ENCODE results near the gene ZNF346. TPM values are rescaled to one million over a fixed set of nuclear protein-coding genes. Genes with fewer than 3 reads are reported as not detected.

Gene ZNF346
- total RNA-seq, 1 donor from 2014 or later, result 12.0 TPM

GRCh38 chr5:177096162-177097015, 73.9 kb downstream of the ZNF346 start:
- H3K9ac ChIP-seq (ENCODE audit: low read depth in 1 of 3, low read length in 3 of 3), result no peak overlapping the region
- no peak overlapping the region for H3K4me3 ChIP-seq (ENCODE audit: low read length in 3 of 3)
- H3K9me3 ChIP-seq (ENCODE audit: control insufficient read depth in 3 of 3, low read length in 3 of 3), result no peaks in the 10 kb centered on the region
- H3K36me3 ChIP-seq (ENCODE audit: control insufficient read depth in 3 of 3, insufficient read depth in 3 of 3, low read length in 3 of 3), result no peaks in the 10 kb centered on the region
- peaks cover 19 to 30% (median 20%) of the 10 kb centered on the region in 3 donors for H3K4me1 ChIP-seq (ENCODE audit: control insufficient read depth in 3 of 3, insufficient read depth in 3 of 3, low read length in 3 of 3)
- H3K27ac ChIP-seq (ENCODE audit: low read depth, low read length), result no peak overlapping the region
- peaks cover 4 to 28% (median 18%) of the 10 kb centered on the region in 3 donors for H3K27me3 ChIP-seq (ENCODE audit: control insufficient read depth in 3 of 3, insufficient read depth in 3 of 3, low read length in 3 of 3)

DNA sequence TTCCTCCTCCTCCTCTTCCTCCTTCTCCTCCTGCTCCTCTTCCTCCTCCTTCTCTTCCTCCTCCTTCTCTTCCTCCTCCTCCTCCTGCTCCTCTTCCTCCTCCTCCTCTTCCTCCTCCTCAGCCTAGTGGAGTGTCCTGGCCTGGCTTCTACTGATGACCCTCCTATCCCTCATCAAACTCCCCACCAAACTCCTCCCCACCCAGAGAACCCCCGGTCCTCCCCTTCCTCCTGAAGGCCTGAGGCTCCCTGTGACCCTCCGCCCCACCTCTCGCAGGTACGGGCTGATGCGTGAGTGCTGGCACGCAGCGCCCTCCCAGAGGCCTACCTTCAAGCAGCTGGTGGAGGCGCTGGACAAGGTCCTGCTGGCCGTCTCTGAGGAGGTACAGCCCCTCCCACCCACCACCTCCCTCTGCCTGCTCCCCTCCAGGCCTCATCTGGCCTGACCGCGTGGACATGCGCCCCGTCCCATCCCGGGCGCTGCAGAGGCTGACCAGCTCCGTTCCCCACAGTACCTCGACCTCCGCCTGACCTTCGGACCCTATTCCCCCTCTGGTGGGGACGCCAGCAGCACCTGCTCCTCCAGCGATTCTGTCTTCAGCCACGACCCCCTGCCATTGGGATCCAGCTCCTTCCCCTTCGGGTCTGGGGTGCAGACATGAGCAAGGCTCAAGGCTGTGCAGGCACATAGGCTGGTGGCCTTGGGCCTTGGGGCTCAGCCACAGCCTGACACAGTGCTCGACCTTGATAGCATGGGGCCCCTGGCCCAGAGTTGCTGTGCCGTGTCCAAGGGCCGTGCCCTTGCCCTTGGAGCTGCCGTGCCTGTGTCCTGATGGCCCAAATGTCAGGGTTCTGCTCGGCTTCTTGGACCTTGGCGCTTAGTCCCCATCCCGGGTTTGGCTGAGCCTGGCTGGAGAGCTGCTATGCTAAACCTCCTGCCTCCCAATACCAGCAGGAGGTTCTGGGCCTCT, 74.8 kb downstream of the ZNF346 start:
- Histone ChIP-seq H3K9ac (ENCODE audit: low read depth in 1 of 3, low read length in 3 of 3) (no peak overlapping the region), H3K4me1 (ENCODE audit: control insufficient read depth in 3 of 3, insufficient read depth in 3 of 3, low read length in 3 of 3) (peaks cover 19 to 30% (median 20%) of the 10 kb centered on the region in 3 donors), H3K27ac (ENCODE audit: low read depth, low read length) (no peak overlapping the region), H3K36me3 (ENCODE audit: control insufficient read depth in 3 of 3, insufficient read depth in 3 of 3, low read length in 3 of 3) (no peaks in the 10 kb centered on the region), H3K9me3 (ENCODE audit: control insufficient read depth in 3 of 3, low read length in 3 of 3) (no peaks in the 10 kb centered on the region), H3K4me3 (ENCODE audit: low read length in 3 of 3) (no peak overlapping the region), H3K27me3 (ENCODE audit: control insufficient read depth in 3 of 3, insufficient read depth in 3 of 3, low read length in 3 of 3) (peaks cover 0 to 20% (median 11%) of the 10 kb centered on the region in 3 donors)

DNA sequence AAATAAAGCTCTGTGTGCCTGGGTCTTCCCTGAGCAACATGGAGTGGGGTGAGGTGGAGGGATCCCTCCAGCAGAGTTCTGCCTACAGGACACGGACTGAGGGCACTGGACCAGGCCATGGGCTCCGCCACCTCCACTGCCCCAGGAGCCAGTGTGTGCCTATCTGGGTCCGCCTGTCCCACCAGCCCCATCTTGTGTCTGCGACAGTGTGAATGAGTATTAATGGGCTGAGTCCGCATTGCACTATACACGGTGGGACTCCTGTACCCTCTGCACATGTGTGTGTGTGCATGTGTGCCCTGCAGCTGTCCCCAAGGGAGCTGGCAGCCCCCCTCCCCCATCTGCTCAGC, 75.6 kb downstream of the ZNF346 start:
- peak overlapping the region in 2 of 3 donors; percentile 16 to 53 for H3K9ac ChIP-seq (ENCODE audit: low read depth in 1 of 3, low read length in 3 of 3)
- H3K27me3 ChIP-seq (ENCODE audit: control insufficient read depth in 3 of 3, insufficient read depth in 3 of 3, low read length in 3 of 3), result peaks cover 0 to 13% (median 7%) of the 10 kb centered on the region in 3 donors
- H3K36me3 ChIP-seq (ENCODE audit: control insufficient read depth in 3 of 3, insufficient read depth in 3 of 3, low read length in 3 of 3), result no peaks in the 10 kb centered on the region
- H3K4me3 ChIP-seq (ENCODE audit: low read length in 3 of 3), result no peak overlapping the region
- H3K4me1 ChIP-seq (ENCODE audit: control insufficient read depth in 3 of 3, insufficient read depth in 3 of 3, low read length in 3 of 3), result peaks cover 19 to 30% (median 20%) of the 10 kb centered on the region in 3 donors
- H3K9me3 ChIP-seq (ENCODE audit: control insufficient read depth in 3 of 3, low read length in 3 of 3), result no peaks in the 10 kb centered on the region
- no peak overlapping the region for H3K27ac ChIP-seq (ENCODE audit: low read depth, low read length)

- Histone ChIP-seq H3K27me3 (ENCODE audit: control insufficient read depth in 3 of 3, insufficient read depth in 3 of 3, low read length in 3 of 3) (peaks cover 2 to 13% (median 10%) of the 10 kb centered on the region in 3 donors), H3K9ac (ENCODE audit: low read depth in 1 of 3, low read length in 3 of 3) (peak overlapping the region; percentile 13 to 57 (median 53)), H3K36me3 (ENCODE audit: control insufficient read depth in 3 of 3, insufficient read depth in 3 of 3, low read length in 3 of 3) (no peaks in the 10 kb centered on the region), H3K9me3 (ENCODE audit: control insufficient read depth in 3 of 3, low read length in 3 of 3) (no peaks in the 10 kb centered on the region), H3K4me3 (ENCODE audit: low read length in 3 of 3) (no peak overlapping the region), H3K4me1 (ENCODE audit: control insufficient read depth in 3 of 3, insufficient read depth in 3 of 3, low read length in 3 of 3) (peaks cover 19 to 30% (median 20%) of the 10 kb centered on the region in 3 donors), H3K27ac (ENCODE audit: low read depth, low read length) (peak overlapping the region; percentile 66)
Measured at GRCh38 chr5:177098470-177099141, 76.1 kb downstream of the ZNF346 start.

- no peak overlapping the region for H3K9ac ChIP-seq (ENCODE audit: low read depth in 1 of 3, low read length in 3 of 3)
- peaks cover 14 to 24% (median 17%) of the 10 kb centered on the region in 3 donors for H3K4me1 ChIP-seq (ENCODE audit: control insufficient read depth in 3 of 3, insufficient read depth in 3 of 3, low read length in 3 of 3)
- peaks cover 7 to 22% (median 16%) of the 10 kb centered on the region in 3 donors for H3K27me3 ChIP-seq (ENCODE audit: control insufficient read depth in 3 of 3, insufficient read depth in 3 of 3, low read length in 3 of 3)
- no peaks in the 10 kb centered on the region for H3K36me3 ChIP-seq (ENCODE audit: control insufficient read depth in 3 of 3, insufficient read depth in 3 of 3, low read length in 3 of 3)
- H3K4me3 ChIP-seq (ENCODE audit: low read length in 3 of 3), result no peak overlapping the region
- no peak overlapping the region for H3K27ac ChIP-seq (ENCODE audit: low read depth, low read length)
- H3K9me3 ChIP-seq (ENCODE audit: control insufficient read depth in 3 of 3, low read length in 3 of 3), result no peaks in the 10 kb centered on the region
Measured at GRCh38 chr5:177099422-177100093, 77.1 kb downstream of the ZNF346 start.

- H3K4me1 ChIP-seq (ENCODE audit: control insufficient read depth in 3 of 3, insufficient read depth in 3 of 3, low read length in 3 of 3), result peaks cover 7 to 13% (median 8%) of the 10 kb centered on the region in 3 donors
- no peak overlapping the region for H3K4me3 ChIP-seq (ENCODE audit: low read length in 3 of 3)
- H3K36me3 ChIP-seq (ENCODE audit: control insufficient read depth in 3 of 3, insufficient read depth in 3 of 3, low read length in 3 of 3), result no peaks in the 10 kb centered on the region
- H3K9me3 ChIP-seq (ENCODE audit: control insufficient read depth in 3 of 3, low read length in 3 of 3), result no peaks in the 10 kb centered on the region
- no peak overlapping the region for H3K9ac ChIP-seq (ENCODE audit: low read depth in 1 of 3, low read length in 3 of 3)
- H3K27ac ChIP-seq (ENCODE audit: low read depth, low read length), result no peak overlapping the region
- H3K27me3 ChIP-seq (ENCODE audit: control insufficient read depth in 3 of 3, insufficient read depth in 3 of 3, low read length in 3 of 3), result peaks cover 7 to 20% (median 16%) of the 10 kb centered on the region in 3 donors
Measured at GRCh38 chr5:177100714-177101121, 78.2 kb downstream of the ZNF346 start.

DNA sequence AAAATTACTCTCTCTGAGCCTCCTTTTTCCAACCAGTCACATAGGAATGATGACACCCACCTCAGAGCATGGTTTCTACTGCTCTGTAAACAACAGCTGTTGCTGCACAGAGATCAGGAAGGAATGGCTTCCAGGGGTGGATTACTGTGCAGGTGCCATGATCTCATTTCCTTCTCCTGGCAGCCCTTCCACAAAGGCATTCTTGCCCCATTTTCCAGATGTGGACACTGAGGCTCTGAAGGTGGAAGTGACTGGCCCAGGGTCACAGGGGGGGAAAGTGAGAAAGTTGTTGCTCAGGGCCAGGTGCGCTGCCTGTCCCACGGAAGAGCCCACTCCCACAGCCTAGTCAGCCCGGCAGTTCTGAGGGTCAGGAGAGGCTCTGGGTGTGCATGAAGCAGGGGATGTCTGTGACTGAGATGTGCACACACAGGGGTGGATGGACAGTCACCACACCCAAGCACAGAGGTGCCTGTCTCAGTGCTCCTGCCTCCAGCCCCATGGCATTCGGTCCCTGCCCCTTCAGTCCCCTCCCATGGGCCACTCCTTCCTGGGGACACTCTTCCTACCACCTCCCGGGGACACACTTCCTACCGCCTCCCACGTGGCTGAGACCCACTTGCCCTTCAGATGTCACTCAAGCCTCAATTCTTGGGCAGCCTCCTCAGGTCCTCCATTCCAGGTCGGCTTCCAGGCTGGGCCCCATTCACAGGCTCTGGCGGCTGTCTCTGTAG, 81.2 kb downstream of the ZNF346 start:
- no peaks in the 10 kb centered on the region for H3K36me3 ChIP-seq (ENCODE audit: control insufficient read depth in 3 of 3, insufficient read depth in 3 of 3, low read length in 3 of 3)

DNA sequence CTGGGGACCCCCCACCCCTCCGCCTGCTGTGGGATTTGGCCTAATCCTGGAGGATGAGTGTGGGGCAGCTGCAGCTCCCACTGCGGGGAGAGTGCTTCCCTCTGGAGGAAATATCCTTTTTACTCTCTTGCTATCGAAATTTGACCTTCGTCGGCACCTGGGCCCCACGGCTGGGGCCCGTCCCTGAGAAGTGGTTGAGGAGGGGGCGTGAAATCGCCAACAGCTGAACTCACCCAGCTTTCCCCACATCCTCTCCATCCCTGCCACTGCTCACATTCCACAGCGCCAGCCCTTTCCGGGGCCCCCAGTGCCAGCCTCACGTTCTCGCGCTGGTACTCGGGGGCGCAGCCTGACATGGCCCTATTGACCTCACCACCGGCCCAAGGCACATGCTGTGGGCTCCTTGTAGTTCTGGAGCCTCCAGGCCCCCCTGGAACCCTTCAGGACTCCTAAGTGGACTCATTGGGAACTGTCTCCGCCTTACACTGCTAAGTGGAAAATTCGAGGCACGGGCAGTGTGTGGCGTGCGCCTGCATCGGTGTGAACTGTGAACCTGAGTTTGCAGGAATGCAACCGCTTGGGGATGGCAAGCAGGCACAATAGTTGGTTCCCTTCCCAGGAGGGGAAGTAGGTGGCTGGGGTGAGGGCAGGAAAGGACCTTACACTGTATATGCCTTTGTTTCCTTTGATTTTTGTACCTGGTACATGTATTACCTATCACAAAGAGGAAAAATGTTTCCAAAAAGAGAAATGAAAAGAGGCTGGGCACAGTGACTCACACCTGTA, 83.4 kb downstream of the ZNF346 start:
- no peaks in the 10 kb centered on the region for H3K36me3 ChIP-seq (ENCODE audit: control insufficient read depth in 3 of 3, insufficient read depth in 3 of 3, low read length in 3 of 3)
- peaks cover 7 to 15% (median 11%) of the 10 kb centered on the region in 3 donors for H3K27me3 ChIP-seq (ENCODE audit: control insufficient read depth in 3 of 3, insufficient read depth in 3 of 3, low read length in 3 of 3)
- no peak overlapping the region for H3K27ac ChIP-seq (ENCODE audit: low read depth, low read length)
- no peak overlapping the region for H3K9ac ChIP-seq (ENCODE audit: low read depth in 1 of 3, low read length in 3 of 3)
- H3K9me3 ChIP-seq (ENCODE audit: control insufficient read depth in 3 of 3, low read length in 3 of 3), result no peaks in the 10 kb centered on the region
- H3K4me1 ChIP-seq (ENCODE audit: control insufficient read depth in 3 of 3, insufficient read depth in 3 of 3, low read length in 3 of 3), result no peaks in the 10 kb centered on the region
- no peak overlapping the region for H3K4me3 ChIP-seq (ENCODE audit: low read length in 3 of 3)

More for the DNA sequence above, 81.2 kb downstream of the ZNF346 start:
- H3K27me3 ChIP-seq (ENCODE audit: control insufficient read depth in 3 of 3, insufficient read depth in 3 of 3, low read length in 3 of 3), result peaks cover 7 to 22% (median 14%) of the 10 kb centered on the region in 3 donors
- no peak overlapping the region for H3K9ac ChIP-seq (ENCODE audit: low read depth in 1 of 3, low read length in 3 of 3)
- H3K9me3 ChIP-seq (ENCODE audit: control insufficient read depth in 3 of 3, low read length in 3 of 3), result no peaks in the 10 kb centered on the region
- H3K4me3 ChIP-seq (ENCODE audit: low read length in 3 of 3), result no peak overlapping the region
- no peak overlapping the region for H3K27ac ChIP-seq (ENCODE audit: low read depth, low read length)
- H3K4me1 ChIP-seq (ENCODE audit: control insufficient read depth in 3 of 3, insufficient read depth in 3 of 3, low read length in 3 of 3), result peaks cover 2 to 3% (median 2%) of the 10 kb centered on the region in 3 donors
